ENCODE measurements around the gene CNIH3. TPM values are rescaled to one million over a fixed set of nuclear protein-coding genes. Genes with fewer than 3 reads are reported as not detected.
A peak's percentile ranks its signal among the peaks of the same experiment; 100 is the strongest.

CNIH3 gene
- total RNA-seq, 2 experiments from 2014 or later, result 1.5 to 2.5 TPM

DNA sequence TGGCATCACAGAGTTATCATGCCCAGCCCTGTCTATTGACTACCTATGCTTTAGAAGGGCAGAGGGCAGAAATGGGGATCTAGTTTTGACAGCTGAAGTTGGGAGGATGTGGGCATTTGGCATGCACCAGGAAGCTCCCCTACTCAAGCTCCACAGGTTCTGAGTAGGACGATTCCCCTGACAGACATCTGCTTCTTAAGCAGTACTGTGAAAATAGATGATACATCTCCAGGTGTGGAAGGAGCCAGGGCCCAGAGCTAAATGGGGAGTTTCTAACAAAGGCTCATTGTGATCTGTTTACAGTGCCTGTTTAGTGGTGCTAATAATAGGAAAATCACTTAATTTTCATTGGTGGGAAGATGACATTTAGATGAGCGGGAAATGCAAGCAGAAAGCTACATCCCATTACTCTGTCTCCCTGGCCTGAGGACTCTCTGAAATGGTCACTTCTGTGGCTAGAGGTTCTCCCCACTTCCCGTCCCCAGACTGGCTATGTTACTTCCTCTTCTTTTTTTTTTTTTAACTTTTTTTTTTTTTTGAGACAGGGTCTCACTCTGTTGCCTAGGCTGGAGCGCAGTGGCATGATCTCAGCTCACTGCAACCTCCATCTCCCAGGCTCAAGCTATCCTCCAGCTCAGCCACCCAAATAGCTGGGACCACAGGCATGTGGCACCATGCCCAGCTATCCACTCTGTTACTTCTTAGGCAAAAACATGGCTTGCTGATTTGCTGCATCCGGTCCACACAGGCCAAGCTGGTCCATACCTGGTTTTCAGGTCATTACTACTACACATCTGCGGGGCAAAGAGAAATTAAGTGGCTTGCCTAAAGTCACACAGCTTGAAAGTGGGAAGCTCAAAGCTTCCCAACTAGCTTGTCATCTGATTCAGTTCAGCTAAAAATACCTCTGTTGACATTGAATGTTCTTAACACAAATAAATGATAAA, 23.2 kb upstream of the CNIH3 start:
- no peaks in the 10 kb centered on the region for H3K36me3 Mint-ChIP-seq (ENCODE audit: low read depth)
- ATAC-seq, result no peak

DNA sequence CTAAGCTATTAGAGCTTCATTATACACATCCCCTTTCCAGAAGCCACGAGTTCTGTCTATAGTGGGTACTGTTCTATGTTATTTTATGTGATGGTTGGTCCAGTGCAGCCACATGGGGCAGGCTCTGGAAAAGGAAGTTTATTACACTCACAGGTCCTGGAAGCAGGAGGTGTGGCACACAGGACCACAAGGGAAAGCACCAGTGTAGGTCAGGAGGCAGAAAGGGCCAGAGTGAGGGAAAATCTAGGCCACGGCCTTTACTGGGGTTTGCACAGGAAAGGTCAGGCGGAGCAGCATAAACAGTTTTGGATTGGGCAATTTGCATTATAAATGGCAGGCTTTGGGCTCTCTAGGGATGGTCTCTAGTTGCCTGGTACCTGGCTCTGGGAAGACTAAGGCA, 21.8 kb upstream of the CNIH3 start:
- peaks cover 13% of the 10 kb centered on the region for H3K4me1 Mint-ChIP-seq (ENCODE audit: low read depth)
- peaks cover 7% of the 10 kb centered on the region for H3K27me3 Mint-ChIP-seq (ENCODE audit: low read depth)
- ATAC-seq, result no peak
- no peaks in the 10 kb centered on the region for H3K9me3 Mint-ChIP-seq (ENCODE audit: insufficient read depth)
- H3K4me3 Mint-ChIP-seq, result no peak overlapping the region
- no peaks in the 10 kb centered on the region for H3K36me3 Mint-ChIP-seq (ENCODE audit: low read depth)
- no peak for DNase-seq
- H3K27ac Mint-ChIP-seq, result no peak overlapping the region
- CTCF ChIA-PET, result no interaction called here
- POLR2A ChIA-PET, result no interaction called here

More for the DNA sequence above, 23.2 kb upstream of the CNIH3 start:
- peaks cover 13% of the 10 kb centered on the region for H3K4me1 Mint-ChIP-seq (ENCODE audit: low read depth)
- CTCF ChIA-PET, result interaction anchor here (0.9 to 1.4 kb wide), 5 partner anchors 18 to 258 kb away, joined by 3 to 4 read pairs (median 3); no protein-coding TSS in a partner anchor
- POLR2A ChIA-PET, result interaction anchor here (0.7 kb wide), 1 partner anchor 92 kb away, joined by 3 read pairs; no protein-coding TSS in a partner anchor
- H3K9me3 Mint-ChIP-seq (ENCODE audit: insufficient read depth), result no peaks in the 10 kb centered on the region
- DNase-seq, result no peak
- peaks cover 1% of the 10 kb centered on the region for H3K27me3 Mint-ChIP-seq (ENCODE audit: low read depth)
- H3K27ac Mint-ChIP-seq, result no peak overlapping the region
- no peak overlapping the region for H3K4me3 Mint-ChIP-seq

DNA sequence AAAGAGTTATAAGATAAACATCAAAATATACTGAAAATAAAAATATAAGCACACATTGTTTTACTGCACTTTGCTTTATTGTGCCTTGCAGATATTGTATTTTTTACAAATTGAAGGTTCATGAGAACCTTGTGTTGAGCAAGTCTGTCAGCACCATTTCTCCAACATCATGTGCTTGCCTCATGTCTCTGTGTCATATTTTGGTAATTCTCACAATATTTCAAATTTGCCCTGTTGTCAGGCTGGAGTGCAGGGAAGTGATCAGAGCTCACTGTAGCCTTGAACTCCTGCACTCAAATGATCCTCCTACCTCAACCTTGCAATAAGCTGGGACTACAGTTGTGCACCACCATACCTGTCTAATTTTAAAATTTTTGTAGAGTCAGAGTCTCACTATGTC, 21.3 kb upstream of the CNIH3 start:
- Mint-ChIP-seq H3K4me1 (ENCODE audit: low read depth) (peaks cover 13% of the 10 kb centered on the region), H3K27me3 (ENCODE audit: low read depth) (peaks cover 7% of the 10 kb centered on the region), H3K36me3 (ENCODE audit: low read depth) (no peaks in the 10 kb centered on the region), H3K27ac (no peak overlapping the region), H3K4me3 (no peak overlapping the region), H3K9me3 (ENCODE audit: insufficient read depth) (no peaks in the 10 kb centered on the region)
- no peak for ATAC-seq
- no peak for DNase-seq
- ChIA-PET CTCF (no interaction called here), POLR2A (no interaction called here)

DNA sequence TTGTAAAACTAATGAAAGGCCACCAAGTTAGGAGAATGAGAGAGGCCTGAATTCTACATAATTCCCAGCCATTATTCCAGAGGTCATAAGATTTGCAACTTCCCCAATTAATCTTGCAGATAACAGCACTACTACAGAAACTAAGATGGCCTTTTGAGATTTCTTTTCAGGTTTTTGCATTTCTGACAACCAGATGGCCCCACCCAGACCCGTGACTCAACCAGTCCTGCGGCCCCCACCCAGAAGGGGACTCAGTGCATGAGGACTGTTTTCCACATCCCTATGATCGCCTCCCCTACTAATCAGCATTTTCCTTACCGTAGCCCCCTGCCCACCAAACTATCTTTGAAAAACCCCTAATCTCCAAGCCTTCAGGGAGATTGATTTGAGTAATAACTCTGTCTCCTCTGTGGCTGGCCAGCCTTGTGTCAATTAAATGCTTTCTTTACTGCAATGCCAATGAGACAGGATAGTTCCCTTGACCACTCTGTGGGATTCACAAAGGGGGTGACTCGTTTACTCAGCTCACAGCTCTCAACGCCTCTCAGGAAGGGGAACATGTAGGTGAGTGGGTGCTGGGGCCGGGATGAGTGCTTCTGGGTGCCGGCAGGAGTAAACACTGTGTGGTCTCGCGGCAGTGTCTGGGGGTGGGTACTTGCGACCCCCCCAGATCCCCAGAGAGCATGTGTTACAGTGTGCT, 10.5 kb upstream of the CNIH3 start:
- Mint-ChIP-seq H3K27me3 (ENCODE audit: low read depth) (peaks cover 52% of the 10 kb centered on the region), H3K4me1 (ENCODE audit: low read depth) (no peaks in the 10 kb centered on the region), H3K9me3 (ENCODE audit: insufficient read depth) (no peaks in the 10 kb centered on the region), H3K4me3 (no peak overlapping the region), H3K36me3 (ENCODE audit: low read depth) (no peaks in the 10 kb centered on the region), H3K27ac (no peak overlapping the region)
- ChIA-PET CTCF (interaction anchor here (1.7 kb wide), 1 partner anchor 18 kb away, joined by 4 read pairs; no protein-coding TSS in a partner anchor), POLR2A (no interaction called here)
- ATAC-seq, result no peak
- DNase-seq, result no peak

DNA sequence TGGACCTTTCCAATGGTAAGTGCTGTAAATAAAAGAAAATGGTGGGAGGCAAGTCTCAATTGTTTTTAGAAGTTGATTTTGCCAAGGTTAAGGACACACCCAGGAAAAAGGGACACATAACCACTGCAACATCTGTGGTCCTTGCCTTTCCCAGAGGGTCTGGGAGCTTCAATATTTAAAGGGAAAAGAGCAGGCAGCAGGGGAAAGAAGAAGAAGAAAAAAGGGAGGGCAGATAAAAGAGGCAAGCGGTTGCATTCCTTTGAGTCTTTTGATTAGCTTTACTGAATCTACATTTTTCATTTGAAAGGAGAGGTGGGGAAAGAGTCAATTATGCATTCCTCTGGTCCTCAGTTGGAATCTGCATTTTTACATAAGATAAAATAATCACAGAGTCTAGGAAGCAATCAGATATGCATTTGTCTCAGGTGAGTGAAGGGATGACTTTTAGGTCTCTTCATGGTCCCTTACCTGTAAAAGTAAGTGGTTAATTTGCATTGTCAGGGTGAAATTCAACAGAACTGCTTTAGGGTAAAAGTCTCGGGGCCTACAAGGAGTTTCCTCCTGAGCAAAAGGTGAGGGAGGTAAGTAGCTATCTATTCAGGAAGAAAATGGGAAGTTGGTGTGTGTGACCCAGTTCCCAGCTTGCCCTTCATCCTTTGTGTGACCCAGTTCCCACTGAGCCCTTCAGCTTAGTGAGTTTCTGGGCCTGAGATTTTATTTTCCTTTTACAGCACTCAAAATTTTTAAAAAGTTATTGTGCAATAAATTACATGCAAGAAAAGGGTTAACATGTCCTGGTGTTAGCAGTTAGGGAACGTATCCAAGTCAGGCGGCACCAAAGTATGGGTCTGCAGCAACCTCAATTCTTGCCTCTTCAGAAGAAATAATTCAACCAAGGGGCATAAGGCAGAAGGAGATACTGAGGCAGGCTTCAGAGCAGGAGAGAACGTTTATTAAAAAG, 8.6 kb upstream of the CNIH3 start:
- no peak for ATAC-seq
- no peak overlapping the region for H3K4me3 Mint-ChIP-seq
- H3K27me3 Mint-ChIP-seq (ENCODE audit: low read depth), result peaks cover 53% of the 10 kb centered on the region
- H3K4me1 Mint-ChIP-seq (ENCODE audit: low read depth), result no peaks in the 10 kb centered on the region
- no peak overlapping the region for H3K27ac Mint-ChIP-seq
- H3K36me3 Mint-ChIP-seq (ENCODE audit: low read depth), result no peaks in the 10 kb centered on the region
- ChIA-PET CTCF (interaction anchor here (1.0 to 1.7 kb wide), 2 partner anchors 16 to 37 kb away, joined by 3 to 4 read pairs; no protein-coding TSS in a partner anchor), POLR2A (no interaction called here)
- DNase-seq, result no peak
- H3K9me3 Mint-ChIP-seq (ENCODE audit: insufficient read depth), result no peaks in the 10 kb centered on the region

DNA sequence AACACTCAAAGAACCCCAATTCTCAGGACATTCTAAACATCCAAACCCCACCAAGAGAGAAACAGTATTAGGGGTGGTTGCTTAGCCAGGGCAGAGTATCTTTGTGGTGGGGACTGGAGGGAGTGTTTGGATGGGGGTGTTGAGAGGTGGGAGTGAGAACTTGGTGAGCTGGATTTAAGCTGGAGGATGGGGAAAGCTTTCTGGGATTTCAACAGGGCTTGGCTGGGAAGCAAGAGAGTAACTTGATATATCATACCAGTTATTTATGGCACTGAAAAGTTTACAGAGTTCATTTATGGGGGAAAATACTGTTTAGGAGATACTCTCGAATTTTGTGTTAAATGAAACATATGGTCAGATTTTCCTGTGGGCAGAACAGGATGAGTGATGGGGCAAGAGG, 6.8 kb upstream of the CNIH3 start:
- H3K27me3 Mint-ChIP-seq (ENCODE audit: low read depth), result peaks cover 44% of the 10 kb centered on the region
- ChIA-PET CTCF (interaction anchor here (1.2 kb wide), 1 partner anchor 35 kb away, joined by 3 read pairs; no protein-coding TSS in a partner anchor), POLR2A (no interaction called here)
- DNase-seq (no peak), ATAC-seq (no peak)
- H3K4me1 Mint-ChIP-seq (ENCODE audit: low read depth), result no peaks in the 10 kb centered on the region
- no peak overlapping the region for H3K27ac Mint-ChIP-seq
- H3K9me3 Mint-ChIP-seq (ENCODE audit: insufficient read depth), result no peaks in the 10 kb centered on the region
- no peaks in the 10 kb centered on the region for H3K36me3 Mint-ChIP-seq (ENCODE audit: low read depth)
- no peak overlapping the region for H3K4me3 Mint-ChIP-seq

DNA sequence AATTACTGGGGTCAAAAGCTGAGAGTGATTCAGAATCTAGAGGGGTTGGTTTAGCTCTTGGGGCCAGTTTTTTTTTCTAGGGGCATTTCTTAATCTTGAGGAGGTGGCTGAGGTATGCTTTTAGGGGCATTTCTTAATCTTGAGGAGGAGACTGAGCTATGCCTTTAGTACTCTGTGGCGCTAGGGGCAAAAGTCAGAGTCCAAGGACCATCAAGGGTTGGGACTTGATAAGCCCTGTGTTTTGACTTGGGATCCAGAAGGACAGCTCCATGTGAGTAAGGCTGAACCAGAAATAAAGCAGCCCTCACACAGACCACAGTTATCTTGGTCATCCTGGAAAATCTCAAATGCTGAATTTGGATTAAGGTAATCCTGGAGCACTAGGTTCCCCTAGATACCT, 3.9 kb upstream of the CNIH3 start:
- Mint-ChIP-seq H3K36me3 (ENCODE audit: low read depth) (no peaks in the 10 kb centered on the region), H3K4me3 (no peak overlapping the region), H3K9me3 (ENCODE audit: insufficient read depth) (no peaks in the 10 kb centered on the region), H3K27ac (no peak overlapping the region), H3K4me1 (ENCODE audit: low read depth) (peaks cover 14% of the 10 kb centered on the region), H3K27me3 (ENCODE audit: low read depth) (peaks cover 55% of the 10 kb centered on the region)
- no peak for ATAC-seq
- ChIA-PET POLR2A (no interaction called here), CTCF (no interaction called here)
- DNase-seq, result no peak

DNA sequence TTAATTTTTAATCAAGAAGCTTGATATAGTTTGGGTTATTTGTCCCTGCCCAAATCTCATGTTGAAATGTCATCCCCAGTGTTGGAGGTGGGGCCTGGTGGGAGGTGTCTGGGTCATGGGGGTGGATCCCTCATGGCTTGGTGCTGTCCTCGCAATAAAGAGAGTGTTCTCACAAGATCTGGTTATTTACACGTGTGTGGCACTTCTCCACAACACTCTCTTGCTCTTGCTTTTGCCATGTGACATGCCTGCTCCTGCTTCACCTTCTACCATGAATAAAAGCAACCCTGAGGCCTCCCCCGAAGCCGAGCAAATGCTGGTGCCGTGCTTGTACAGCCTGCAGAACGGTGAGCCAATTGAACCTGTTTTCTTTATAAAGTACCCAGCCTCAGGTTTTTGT, 2.6 kb upstream of the CNIH3 start:
- peaks cover 61% of the 10 kb centered on the region for H3K27me3 Mint-ChIP-seq (ENCODE audit: low read depth)
- ChIA-PET POLR2A (no interaction called here), CTCF (no interaction called here)
- DNase-seq (no peak), ATAC-seq (no peak)
- H3K4me1 Mint-ChIP-seq (ENCODE audit: low read depth), result peaks cover 24% of the 10 kb centered on the region
- H3K27ac Mint-ChIP-seq, result no peak overlapping the region
- H3K4me3 Mint-ChIP-seq, result no peak overlapping the region
- H3K36me3 Mint-ChIP-seq (ENCODE audit: low read depth), result no peaks in the 10 kb centered on the region
- no peaks in the 10 kb centered on the region for H3K9me3 Mint-ChIP-seq (ENCODE audit: insufficient read depth)

DNA sequence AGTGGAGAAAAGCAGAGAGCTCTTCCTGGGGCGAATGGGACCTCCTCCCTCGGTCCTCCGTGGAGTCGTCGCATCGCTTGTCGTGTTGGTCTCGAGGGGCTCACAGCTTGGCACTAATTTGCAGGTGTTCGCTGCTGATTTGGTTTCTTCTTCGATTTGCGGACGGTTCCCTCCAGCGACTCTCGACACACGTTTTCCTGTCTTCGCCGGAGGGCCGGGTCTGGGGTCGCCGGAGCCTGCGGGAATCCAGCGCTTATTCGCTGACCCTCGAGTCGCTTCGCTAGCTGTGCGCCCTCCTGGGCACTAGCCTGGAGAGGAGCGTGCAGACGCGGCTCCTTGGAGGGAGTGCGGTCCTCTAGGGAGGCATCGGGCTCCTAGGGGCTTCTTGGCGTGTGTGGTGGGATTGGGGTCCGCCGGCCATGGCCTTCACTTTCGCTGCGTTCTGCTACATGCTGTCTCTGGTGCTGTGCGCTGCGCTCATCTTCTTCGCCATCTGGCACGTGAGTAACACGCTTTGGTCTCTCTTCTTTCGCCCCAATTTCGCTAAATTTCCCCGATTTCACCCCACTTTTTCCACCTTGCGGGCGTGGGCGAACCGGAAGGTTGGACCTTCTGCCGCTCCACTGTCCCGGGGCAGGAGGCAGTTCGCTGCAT, 766 bp downstream of the CNIH3 start:
- H3K4me1 Mint-ChIP-seq (ENCODE audit: low read depth), result peaks cover 24% of the 10 kb centered on the region
- DNase-seq, result no peak
- H3K27me3 Mint-ChIP-seq (ENCODE audit: low read depth), result peaks cover 63% of the 10 kb centered on the region
- H3K27ac Mint-ChIP-seq, result no peak overlapping the region
- peak overlapping the region; percentile 52 for H3K4me3 Mint-ChIP-seq
- CTCF ChIA-PET, result interaction anchor here (0.9 to 5.5 kb wide), 3 partner anchors 24 to 103 kb away, joined by 3 to 15 read pairs (median 3); no protein-coding TSS in a partner anchor
- peaks cover 3% of the 10 kb centered on the region for H3K36me3 Mint-ChIP-seq (ENCODE audit: low read depth)
- peak; percentile 11 for ATAC-seq
- POLR2A ChIA-PET, result no interaction called here
- H3K9me3 Mint-ChIP-seq (ENCODE audit: insufficient read depth), result no peaks in the 10 kb centered on the region

DNA sequence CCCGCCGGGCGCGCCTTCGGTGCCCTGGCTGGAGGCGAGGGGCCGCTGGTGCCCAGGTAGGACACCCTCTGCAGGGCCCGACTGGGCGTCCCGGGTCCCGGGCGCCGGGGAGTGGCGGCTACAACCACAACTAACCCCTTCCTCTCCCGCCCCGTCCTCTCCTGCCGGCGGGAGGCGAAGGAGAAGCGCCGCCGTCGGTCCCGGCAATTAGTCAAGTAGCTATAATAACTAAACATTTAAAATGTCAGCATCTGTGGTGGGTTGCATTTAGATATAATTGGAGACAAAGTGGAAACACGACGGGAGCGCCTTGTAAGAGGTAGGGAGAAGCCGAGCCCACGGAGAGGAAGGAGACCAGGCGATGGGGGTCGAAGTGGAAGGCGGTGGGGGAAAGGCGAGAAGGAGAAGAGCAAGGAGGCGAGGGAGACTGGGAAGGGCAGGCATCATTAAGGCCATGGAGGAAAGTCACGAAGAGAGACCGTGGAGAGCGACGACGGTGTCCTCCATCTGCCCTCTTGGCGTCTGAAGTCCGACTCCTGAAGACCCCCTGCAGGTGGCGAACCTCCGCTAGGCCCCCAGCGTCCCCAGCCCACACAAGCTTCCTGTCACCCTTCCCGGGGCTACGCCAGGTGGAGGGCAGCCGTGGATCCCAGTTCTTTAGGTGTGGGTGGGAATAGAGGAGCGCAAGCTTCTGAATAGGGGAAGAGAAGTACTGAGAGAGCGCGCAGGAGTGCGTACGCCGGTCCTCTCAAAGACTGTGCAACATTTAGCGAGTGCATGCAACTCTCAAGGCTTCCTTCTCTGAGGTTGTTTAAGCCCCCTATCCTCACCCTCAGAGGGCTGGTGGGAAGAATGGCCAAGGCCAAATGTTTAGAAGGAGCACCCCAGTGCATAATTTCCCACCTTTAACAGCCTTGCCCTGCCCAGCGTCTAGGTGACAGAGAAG, 1.6 kb downstream of the CNIH3 start:
- ChIA-PET CTCF (interaction anchor here (0.9 to 5.5 kb wide), 3 partner anchors 25 to 305 kb away, joined by 3 to 15 read pairs (median 3); no protein-coding TSS in a partner anchor), POLR2A (interaction anchor here (0.6 kb wide), 1 partner anchor 466 kb away, joined by 3 read pairs; no protein-coding TSS in a partner anchor)
- Mint-ChIP-seq H3K27me3 (ENCODE audit: low read depth) (peaks cover 62% of the 10 kb centered on the region), H3K4me1 (ENCODE audit: low read depth) (peaks cover 24% of the 10 kb centered on the region), H3K9me3 (ENCODE audit: insufficient read depth) (no peaks in the 10 kb centered on the region), H3K27ac (no peak overlapping the region), H3K36me3 (ENCODE audit: low read depth) (peaks cover 9% of the 10 kb centered on the region), H3K4me3 (peak overlapping the region; percentile 52)
- DNase-seq, result no peak
- no peak for ATAC-seq
